GM19238 (cell line): ENCODE data around the gene SLC10A6.

Experiments used
- DNase-seq: peaks from one replicate; pipeline ENCODE4 v3.0.0; 2011; ENCODE audit warnings: low spot score; ENCODE audit not compliant: insufficient read length

The SLC10A6 gene

DNA sequence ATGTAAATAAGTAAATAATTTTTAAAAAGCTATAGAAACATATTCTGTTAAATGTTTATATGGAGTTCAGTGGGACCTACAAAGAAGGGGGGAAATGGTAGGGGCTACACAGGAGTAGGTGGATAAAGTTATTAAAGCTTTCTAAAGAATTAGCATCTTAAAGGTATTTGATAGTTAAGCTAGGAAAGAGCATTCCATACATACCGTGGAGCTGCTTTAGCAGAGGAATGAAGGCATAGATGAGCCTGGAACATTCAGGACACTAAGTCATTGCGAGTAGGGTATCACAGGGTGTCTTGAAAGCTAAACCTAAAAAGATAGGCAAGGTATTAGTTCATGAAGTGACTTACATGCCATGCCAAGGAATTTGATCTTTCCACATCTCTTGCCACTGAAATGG, 60.4 kb downstream of the SLC10A6 start:
- DNase-seq = no peak

DNA sequence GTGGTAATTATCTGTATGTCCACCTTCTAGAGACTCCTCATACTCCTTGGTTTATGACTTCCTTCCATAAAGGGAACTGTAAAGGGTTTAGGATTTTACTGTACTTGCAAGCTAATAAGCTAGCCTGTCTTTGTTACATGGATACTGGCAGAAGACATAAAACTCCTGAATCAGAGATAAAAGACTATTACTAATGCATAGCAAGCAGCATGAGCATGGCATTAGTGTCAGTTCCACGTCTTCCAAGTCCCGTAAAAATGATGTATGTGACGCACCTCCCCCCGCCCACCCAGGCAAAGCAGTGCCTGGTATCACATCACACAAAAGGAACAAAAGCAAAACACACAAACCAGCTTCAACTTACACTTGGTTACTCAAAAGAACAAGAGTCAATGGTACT, 71.0 kb downstream of the SLC10A6 start:
- DNase-seq = no peak

DNA sequence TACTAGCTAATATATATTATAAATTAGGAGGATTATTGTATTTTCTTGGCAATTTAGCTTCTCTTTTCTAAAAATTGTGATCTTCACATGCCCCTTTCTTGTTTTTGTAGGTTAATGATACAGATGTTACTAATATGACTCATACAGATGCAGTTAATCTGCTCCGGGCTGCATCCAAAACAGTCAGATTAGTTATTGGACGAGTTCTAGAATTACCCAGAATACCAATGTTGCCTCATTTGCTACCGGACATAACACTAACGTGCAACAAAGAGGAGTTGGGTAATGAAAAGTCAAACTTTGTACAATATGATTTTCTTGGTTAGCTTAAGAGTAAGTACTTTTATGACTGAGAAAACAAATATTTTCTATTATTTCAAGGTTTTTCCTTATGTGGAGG, 74.1 kb downstream of the SLC10A6 start:
- DNase-seq = no peak
